NCI-H510A (cell line): ENCODE data around the gene SRRT.
"Not testable (repeated sequence)": the region's sequence is repeated elsewhere in the genome, so short reads cannot be mapped to it uniquely, and the experiment has no call there.

Experiments used
- DNase-seq: peaks from one replicate; lab custom pipeline; 2025; lab: John Stamatoyannopoulos, UW

SRRT gene

DNA sequence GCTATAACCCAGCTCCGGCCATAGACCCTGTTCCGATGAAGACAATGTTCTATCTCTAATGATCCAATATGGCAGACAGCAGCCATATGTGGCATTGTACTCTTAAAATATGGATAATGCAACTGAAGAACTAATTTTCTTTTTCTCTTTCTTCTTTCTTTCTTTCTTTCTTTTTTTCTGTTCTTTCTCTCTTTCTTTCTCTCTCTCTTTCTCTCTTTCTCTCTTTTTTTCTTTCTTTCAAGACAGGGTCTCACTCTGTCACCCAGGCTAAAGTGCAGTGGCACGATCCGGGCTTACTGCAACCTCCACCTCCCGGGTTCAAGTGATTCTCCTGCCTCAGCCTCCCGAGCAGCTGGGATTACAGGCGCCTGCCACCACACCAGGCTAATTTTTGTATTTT lies 61.3 kb downstream of the SRRT start:
- DNase-seq: not testable (repeated sequence)
